MV-4-11 (cell line): ENCODE measurements around the gene CYBC1.

Source experiments
- DNase-seq: peaks from one replicate; lab custom pipeline; 2025; lab: John Stamatoyannopoulos, UW

Gene CYBC1

GRCh38 chr17:82450357-82451106, at the start of gene CYBC1:
CYBC1 (minus strand) TSS chr17:82450752; CDS start chr17:82449254, 1,498 bp downstream.
- DNase-seq = peak; percentile 94

GRCh38 chr17:82497483-82498405, 47.2 kb upstream of the CYBC1 start:
- DNase-seq = peak; percentile 50

- DNase-seq = peak; percentile 93
Measured at GRCh38 chr17:82496529-82497434, 46.2 kb upstream of the CYBC1 start.

- DNase-seq = no peak
Measured at GRCh38 chr17:82495844-82496528, 45.4 kb upstream of the CYBC1 start.

GRCh38 chr17:82494236-82495055, 43.9 kb upstream of the CYBC1 start:
- DNase-seq = peak; percentile 95

- DNase-seq = no peak
Measured at GRCh38 chr17:82493226-82493781, 42.8 kb upstream of the CYBC1 start.

- DNase-seq = no peak
Measured at GRCh38 chr17:82492643-82493225, 42.2 kb upstream of the CYBC1 start.

- DNase-seq = no peak
Measured at GRCh38 chr17:82491533-82491932, 41.0 kb upstream of the CYBC1 start.

GRCh38 chr17:82491196-82491530, 40.6 kb upstream of the CYBC1 start:
- DNase-seq = no peak

- DNase-seq = no peak
Measured at GRCh38 chr17:82490512-82491195, 40.1 kb upstream of the CYBC1 start.

GRCh38 chr17:82489851-82490511, 39.4 kb upstream of the CYBC1 start:
- no peak for DNase-seq

GRCh38 chr17:82489117-82489516, 38.6 kb upstream of the CYBC1 start:
- DNase-seq = no peak

- DNase-seq = no peak
Measured at GRCh38 chr17:82487910-82488309, 37.4 kb upstream of the CYBC1 start.

- no peak for DNase-seq
Measured at GRCh38 chr17:82486231-82487094, 35.9 kb upstream of the CYBC1 start.

- DNase-seq = no peak
Measured at GRCh38 chr17:82483836-82484235, 33.3 kb upstream of the CYBC1 start.

GRCh38 chr17:82483204-82483660, 32.7 kb upstream of the CYBC1 start:
- DNase-seq = no peak

GRCh38 chr17:82480318-82480717, 29.8 kb upstream of the CYBC1 start:
- no peak for DNase-seq

GRCh38 chr17:82479602-82480001, 29.1 kb upstream of the CYBC1 start:
- no peak for DNase-seq
